B cell (primary cell): ENCODE results near the gene ORAI2. TPM values are rescaled to one million over a fixed set of nuclear protein-coding genes. Genes with fewer than 3 reads are reported as not detected.

Experiments used
- ATAC-seq: fragments of 200-7000 bp; cut with Tn5 transposase; one replicate; pipeline ENCODE4 v1.10.0; 2021; ENCODE audit warnings: low read depth, mild to moderate bottlenecking, moderate number of reproducible peaks, moderate library complexity
- CTCF ChIA-PET: fragments of 350-600 bp; sonication (Branson Sonifier 250); formaldehyde crosslinking; loops from one replicate; lab custom pipeline; 2021; ENCODE audit warnings: antibody characterized with exemption, inconsistent platforms; lab: Charles Lee
- POLR2A ChIA-PET: fragments of 350-600 bp; sonication (Branson Sonifier 250); formaldehyde crosslinking; loops from one replicate; lab custom pipeline; 2021; ENCODE audit warnings: antibody characterized with exemption; lab: Charles Lee
- DNase-seq: peaks from one replicate; pipeline ENCODE4 v3.0.0; 2013
- H2AFZ ChIP-seq: 2 replicates; pipeline ENCODE4 v1.6.1; 2012; ENCODE audit warnings: mild to moderate bottlenecking, low read depth, low read length; ENCODE audit not compliant: insufficient read depth, poor library complexity, severe bottlenecking
- H3K27ac ChIP-seq, 2 donors: 1 replicate in 1 of 2; 2 replicates in 1 of 2; pipeline ENCODE4 v1.5.1; 2012 to 2013; ENCODE audit warnings: low read length in 2 of 2, mild to moderate bottlenecking in 2 of 2, moderate library complexity in 1 of 2
- H3K27me3 ChIP-seq, 4 experiments: fragments of 200-600 bp in 1 of 4; sonication (generic) in 1 of 4; replicated peaks in 1 of 4; 1 replicate in 2 of 4; 2 replicates in 2 of 4; pipeline versions ENCODE4 v1.6.1 to v1.7.0; 2013 to 2016; ENCODE audit warnings: low read length in 3 of 4, mild to moderate bottlenecking in 2 of 4, mixed read lengths in 1 of 4, moderate library complexity in 1 of 4; ENCODE audit not compliant: insufficient read depth in 4 of 4, control insufficient read depth in 3 of 4; ENCODE audit errors: control extremely low read depth in 1 of 4
- H3K36me3 ChIP-seq, 2 experiments: replicated peaks in 1 of 2; 1 replicate in 1 of 2; 2 replicates in 1 of 2; pipeline versions ENCODE4 v1.6.1 to v1.7.1; 2013; ENCODE audit warnings: low read length in 1 of 2; ENCODE audit not compliant: insufficient read depth in 2 of 2, control insufficient read depth in 1 of 2; ENCODE audit errors: control extremely low read depth in 1 of 2, extremely low read depth in 1 of 2
- H3K4me1 ChIP-seq, 2 donors: fragments of 200-600 bp in 1 of 2; sonication (generic) in 1 of 2; 1 replicate in 1 of 2; 2 replicates in 1 of 2; pipeline versions ENCODE4 v1.5.1 to v1.6.1; 2013 to 2017; ENCODE audit warnings: low read length in 2 of 2; ENCODE audit not compliant: control insufficient read depth in 2 of 2, insufficient read depth in 2 of 2
- H3K4me2 ChIP-seq: replicated peaks from 2 replicates; pipeline ENCODE3; 2012; ENCODE audit warnings: mild to moderate bottlenecking, low read depth, low read length; ENCODE audit not compliant: poor library complexity, severe bottlenecking
- H3K4me3 ChIP-seq, 5 experiments: fragments of 200-600 bp in 1 of 5; sonication (generic) in 1 of 5; 1 replicate in 3 of 5; 2 replicates in 2 of 5; pipeline versions ENCODE4 v1.5.1 to v1.7.0; 2011 to 2016; ENCODE audit warnings: low read length in 4 of 5, mild to moderate bottlenecking in 4 of 5, low read depth in 2 of 5, control low read depth in 1 of 5, moderate library complexity in 1 of 5; ENCODE audit not compliant: insufficient read depth in 1 of 5; ENCODE audit errors: control extremely low read depth in 1 of 5, extremely low read depth in 1 of 5
- H3K79me2 ChIP-seq: fragments of 200-600 bp; sonication (generic); one replicate; pipeline ENCODE4 v1.6.0; 2016; ENCODE audit warnings: low read length; ENCODE audit not compliant: control insufficient read depth, insufficient read depth
- H3K9ac ChIP-seq: fragments of 200-600 bp; sonication (generic); 2 replicates; pipeline ENCODE4 v1.6.1; 2017; ENCODE audit warnings: mild to moderate bottlenecking, low read length, moderate library complexity
- H3K9me3 ChIP-seq, 3 donors: one replicate each; pipeline versions ENCODE4 v1.6.1 to v1.7.1; 2013; ENCODE audit warnings: low read length in 2 of 3; ENCODE audit not compliant: control insufficient read depth in 2 of 3, insufficient read depth in 1 of 3; ENCODE audit errors: control extremely low read depth in 1 of 3
- H4K20me1 ChIP-seq: 2 replicates; pipeline ENCODE4 v1.6.0; 2012; ENCODE audit warnings: mild to moderate bottlenecking, low read length; ENCODE audit not compliant: insufficient read depth, control insufficient read depth, poor library complexity, severe bottlenecking
- H3K27ac Mint-ChIP-seq: one replicate; pipeline ENCODE4 v1.8.0; 2021; ENCODE audit warnings: mixed read lengths
- H3K27me3 Mint-ChIP-seq: one replicate; pipeline ENCODE4 v1.8.0; 2021; ENCODE audit warnings: mixed read lengths
- H3K4me1 Mint-ChIP-seq: one replicate; pipeline ENCODE4 v1.8.0; 2021; ENCODE audit warnings: mixed read lengths
- H3K4me3 Mint-ChIP-seq: one replicate; pipeline ENCODE4 v1.8.0; 2021; ENCODE audit warnings: mixed read lengths
- H3K9me3 Mint-ChIP-seq: one replicate; pipeline ENCODE4 v1.8.0; 2022; ENCODE audit warnings: mixed read lengths; ENCODE audit not compliant: insufficient read depth
- EZH2 ChIP-seq: IDR thresholded peaks from 2 replicates; pipeline ENCODE4 v1.6.1; 2012; ENCODE audit warnings: borderline replicate concordance, low read depth, mild to moderate bottlenecking, moderate library complexity, low read length; ENCODE audit not compliant: insufficient read depth, poor library complexity, severe bottlenecking
- WGBS: methylation state at CpG from one replicate; pipeline ENCODE4 v1.1.5; 2013; ENCODE audit warnings: missing lambda C conversion rate; ENCODE audit not compliant: insufficient coverage; 5-methylcytosine and 5-hydroxymethylcytosine counted together
- intact Hi-C: fragments of 100-400 bp; cut with micrococcal nuclease; formaldehyde crosslinking; loops from one replicate; pipeline ENCODE4 v1.10.0; 2022
- polyA plus RNA-seq: library from polyadenylated mRNA; depleted of rRNA; stranded (reverse); fragments of >200 nt; gene quantifications from 2 replicates; pipeline ENCODE4 v1.2.3, GENCODE V29; 2012
- total RNA-seq, 2 donors: library from RNA; stranded (reverse); fragments of 120-200 nt in 1 of 2; gene quantifications; 1 replicate in 1 of 2; 2 replicates in 1 of 2; pipeline versions ENCODE4 v1.2.3 to v1.2.4, GENCODE V29; 2013 to 2022
- TF ChIP-seq, protein P1 (sequence below): fragments of 200-600 bp; IDR thresholded peaks from one replicate; pipeline ENCODE4 v1.8.0; 2022; ENCODE audit warnings: antibody characterized with exemption, mild to moderate bottlenecking

Gene ORAI2
- total and polyA plus RNA-seq, 2 donors (not counting 1 experiment from before 2014, with no cell fraction given): 177 to 450 TPM

DNA sequence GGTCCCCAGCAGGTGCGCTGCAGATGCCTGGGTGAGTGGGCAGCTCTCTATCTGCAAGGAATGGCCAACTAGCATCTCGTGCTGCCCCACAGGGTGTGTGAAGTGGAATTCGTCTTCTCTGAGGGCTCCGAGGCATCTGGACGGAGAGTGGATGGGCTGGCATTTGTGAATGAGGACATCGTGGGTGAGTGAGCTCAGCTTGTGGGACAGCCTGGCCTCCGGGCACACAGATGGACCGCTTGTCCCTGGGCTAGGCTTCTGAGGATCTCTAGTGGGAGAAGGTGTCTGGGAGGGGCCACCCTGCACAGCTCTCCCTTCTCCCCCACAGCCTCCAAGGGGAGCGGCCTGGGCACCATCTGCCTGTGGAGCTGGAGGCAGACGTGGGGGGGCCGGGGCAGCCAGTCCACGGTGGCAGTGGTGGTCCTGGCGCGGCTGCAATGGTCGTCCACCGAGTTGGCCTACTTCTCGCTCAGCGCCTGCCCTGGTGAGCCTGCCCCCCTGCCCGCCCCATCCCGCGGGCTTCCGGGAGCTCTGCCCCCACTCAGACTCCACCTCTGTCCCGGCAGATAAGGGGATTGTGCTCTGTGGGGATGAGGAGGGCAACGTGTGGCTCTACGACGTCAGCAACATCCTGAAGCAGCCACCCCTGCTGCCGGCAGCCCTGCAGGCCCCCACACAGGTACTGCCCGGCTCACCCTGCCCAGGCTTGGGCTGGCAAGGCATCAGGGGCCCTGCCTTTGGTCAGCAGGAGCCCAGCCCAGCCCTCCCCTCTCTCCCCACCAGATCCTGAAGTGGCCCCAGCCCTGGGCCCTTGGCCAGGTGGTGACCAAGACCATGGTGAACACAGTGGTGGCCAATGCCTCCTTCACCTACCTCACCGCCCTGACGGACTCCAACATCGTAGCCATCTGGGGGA is 39.0 kb downstream of the ORAI2 start:
- ChIA-PET POLR2A (interaction anchor here (0.6 kb wide), 1 partner anchor 24 kb away, joined by 3 read pairs; no protein-coding TSS in a partner anchor), CTCF (interaction anchor here (0.9 to 1.5 kb wide), 2 partner anchors 9 to 230 kb away, joined by 3 to 4 read pairs; no protein-coding TSS in a partner anchor)
- Histone ChIP-seq H4K20me1 (peaks cover 6% of the 10 kb centered on the region), H2AFZ (no peak overlapping the region), H3K27me3 (no peaks in the 10 kb centered on the region), H3K27ac (no peak overlapping the region), H3K9ac (no peak overlapping the region), H3K36me3 (peaks cover 0 to 45% of the 10 kb centered on the region in 2 experiments), H3K79me2 (peaks cover 6% of the 10 kb centered on the region), H3K4me1 (no peaks in the 10 kb centered on the region), H3K9me3 (no peaks in the 10 kb centered on the region), H3K4me2 (no peak overlapping the region), H3K4me3 (no peak overlapping the region)
- Mint-ChIP-seq H3K27me3 (no peaks in the 10 kb centered on the region), H3K4me1 (no peaks in the 10 kb centered on the region), H3K4me3 (no peak overlapping the region), H3K27ac (peak overlapping the region; percentile 10), H3K9me3 (no peaks in the 10 kb centered on the region)
- intact Hi-C loops: no loop called here
- no peak for ATAC-seq
- no peak for TF ChIP-seq EZH2
- TF ChIP-seq, protein P1, sequence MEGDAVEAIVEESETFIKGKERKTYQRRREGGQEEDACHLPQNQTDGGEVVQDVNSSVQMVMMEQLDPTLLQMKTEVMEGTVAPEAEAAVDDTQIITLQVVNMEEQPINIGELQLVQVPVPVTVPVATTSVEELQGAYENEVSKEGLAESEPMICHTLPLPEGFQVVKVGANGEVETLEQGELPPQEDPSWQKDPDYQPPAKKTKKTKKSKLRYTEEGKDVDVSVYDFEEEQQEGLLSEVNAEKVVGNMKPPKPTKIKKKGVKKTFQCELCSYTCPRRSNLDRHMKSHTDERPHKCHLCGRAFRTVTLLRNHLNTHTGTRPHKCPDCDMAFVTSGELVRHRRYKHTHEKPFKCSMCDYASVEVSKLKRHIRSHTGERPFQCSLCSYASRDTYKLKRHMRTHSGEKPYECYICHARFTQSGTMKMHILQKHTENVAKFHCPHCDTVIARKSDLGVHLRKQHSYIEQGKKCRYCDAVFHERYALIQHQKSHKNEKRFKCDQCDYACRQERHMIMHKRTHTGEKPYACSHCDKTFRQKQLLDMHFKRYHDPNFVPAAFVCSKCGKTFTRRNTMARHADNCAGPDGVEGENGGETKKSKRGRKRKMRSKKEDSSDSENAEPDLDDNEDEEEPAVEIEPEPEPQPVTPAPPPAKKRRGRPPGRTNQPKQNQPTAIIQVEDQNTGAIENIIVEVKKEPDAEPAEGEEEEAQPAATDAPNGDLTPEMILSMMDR: no peak
- DNase-seq: no peak
- 88% methylated on average over 23 of the region's 31 CpGs for WGBS
